SK-N-SH (cell line): ENCODE results near the gene EVA1A. TPM values are rescaled to one million over a fixed set of nuclear protein-coding genes. Genes with fewer than 3 reads are reported as not detected.

Experiments
- CHD2 ChIP-seq: fragments of 150-350 bp; IDR thresholded peaks from 2 replicates; pipeline ENCODE4 v1.6.1; 2018; ENCODE audit warnings: low read length; ENCODE audit not compliant: partially characterized antibody
- EZH2phosphoT487 ChIP-seq: fragments of 200-600 bp; sonication (generic); IDR thresholded peaks from 2 replicates; pipeline ENCODE4 v1.6.1; 2017; ENCODE audit warnings: low read depth, mixed run types, mild to moderate bottlenecking, antibody characterized with exemption, moderate library complexity, borderline replicate concordance
- FOXM1 ChIP-seq: IDR thresholded peaks from 2 replicates; pipeline ENCODE4 v1.4.0; 2012; ENCODE audit warnings: low read depth, mild to moderate bottlenecking
- GABPA ChIP-seq: IDR thresholded peaks from 2 replicates; pipeline ENCODE4 v1.4.0; 2012; ENCODE audit warnings: low read depth, mild to moderate bottlenecking
- GATA2 ChIP-seq: sonication (generic); formaldehyde crosslinking; IDR thresholded peaks from 2 replicates; pipeline ENCODE4 v1.5.0; 2020; ENCODE audit warnings: mild to moderate bottlenecking, missing genetic modification reagents
- JUND ChIP-seq: IDR thresholded peaks from 2 replicates; pipeline ENCODE4 v1.4.0; 2012
- MXI1 ChIP-seq: IDR thresholded peaks from 2 replicates; pipeline ENCODE4 v1.6.1; 2012; ENCODE audit warnings: mild to moderate bottlenecking, low read depth, low read length, improper control_type of control experiment
- NFIC ChIP-seq: IDR thresholded peaks from 2 replicates; pipeline ENCODE4 v1.4.0; 2012; ENCODE audit warnings: borderline replicate concordance
- POLR2AphosphoS5 ChIP-seq: IDR thresholded peaks from 2 replicates; pipeline ENCODE4 v1.6.1; 2012; ENCODE audit warnings: low read depth, low read length
- RAD21 ChIP-seq: IDR thresholded peaks from 2 replicates; pipeline ENCODE4 v1.6.1; 2012; ENCODE audit warnings: mild to moderate bottlenecking, low read length
- RXRA ChIP-seq: IDR thresholded peaks from 2 replicates; pipeline ENCODE4 v1.4.0; 2012; ENCODE audit warnings: low read depth, mild to moderate bottlenecking, borderline replicate concordance
- SIN3A ChIP-seq: IDR thresholded peaks from 2 replicates; pipeline ENCODE4 v1.6.1; 2012; ENCODE audit warnings: low read depth, mild to moderate bottlenecking, low read length, moderate library complexity, borderline replicate concordance
- SMC3 ChIP-seq: IDR thresholded peaks from 2 replicates; pipeline ENCODE4 v1.6.1; 2012; ENCODE audit warnings: low read depth, low read length, improper control_type of control experiment
- TAF1 ChIP-seq: IDR thresholded peaks from 2 replicates; pipeline ENCODE4 v1.6.1; 2012; ENCODE audit warnings: low read depth, mild to moderate bottlenecking, low read length, moderate library complexity, borderline replicate concordance
- polyA plus RNA-seq, 3 experiments: library from polyadenylated mRNA; depleted of rRNA; stranded (reverse); fragments of >200 nt; gene quantifications; 2 replicates each; pipeline ENCODE4 v1.2.3, GENCODE V29; 2012
- TF ChIP-seq, protein P1 (sequence below): IDR thresholded peaks from 2 replicates; pipeline ENCODE4 v1.4.0; 2012; ENCODE audit warnings: low read depth, borderline replicate concordance
- TF ChIP-seq, protein P2 (sequence below): fragments of 200-600 bp; sonication (generic); IDR thresholded peaks from 2 replicates; pipeline ENCODE4 v1.6.1; 2017; ENCODE audit warnings: antibody characterized with exemption, mild to moderate bottlenecking, moderate library complexity
- TF ChIP-seq, protein P3 (sequence below): IDR thresholded peaks from 2 replicates; pipeline ENCODE4 v1.6.1; 2012; ENCODE audit warnings: mild to moderate bottlenecking, low read depth, low read length, moderate library complexity
- TF ChIP-seq, protein P4 (sequence below): IDR thresholded peaks from 2 replicates; pipeline ENCODE4 v1.4.0; 2012; ENCODE audit warnings: low read depth
- TF ChIP-seq, protein P5 (sequence below): IDR thresholded peaks from 2 replicates; pipeline ENCODE4 v1.4.0; 2012; ENCODE audit warnings: low read depth, borderline replicate concordance
- TF ChIP-seq, protein P6 (sequence below): fragments of 150-350 bp; IDR thresholded peaks from 2 replicates; pipeline ENCODE4 v1.6.1; 2016; ENCODE audit warnings: mild to moderate bottlenecking, low read depth, low read length

EVA1A gene
- polyA plus RNA-seq, 1 of the 3 experiments (the other 2 are of a cell fraction) = 93.0 TPM

DNA sequence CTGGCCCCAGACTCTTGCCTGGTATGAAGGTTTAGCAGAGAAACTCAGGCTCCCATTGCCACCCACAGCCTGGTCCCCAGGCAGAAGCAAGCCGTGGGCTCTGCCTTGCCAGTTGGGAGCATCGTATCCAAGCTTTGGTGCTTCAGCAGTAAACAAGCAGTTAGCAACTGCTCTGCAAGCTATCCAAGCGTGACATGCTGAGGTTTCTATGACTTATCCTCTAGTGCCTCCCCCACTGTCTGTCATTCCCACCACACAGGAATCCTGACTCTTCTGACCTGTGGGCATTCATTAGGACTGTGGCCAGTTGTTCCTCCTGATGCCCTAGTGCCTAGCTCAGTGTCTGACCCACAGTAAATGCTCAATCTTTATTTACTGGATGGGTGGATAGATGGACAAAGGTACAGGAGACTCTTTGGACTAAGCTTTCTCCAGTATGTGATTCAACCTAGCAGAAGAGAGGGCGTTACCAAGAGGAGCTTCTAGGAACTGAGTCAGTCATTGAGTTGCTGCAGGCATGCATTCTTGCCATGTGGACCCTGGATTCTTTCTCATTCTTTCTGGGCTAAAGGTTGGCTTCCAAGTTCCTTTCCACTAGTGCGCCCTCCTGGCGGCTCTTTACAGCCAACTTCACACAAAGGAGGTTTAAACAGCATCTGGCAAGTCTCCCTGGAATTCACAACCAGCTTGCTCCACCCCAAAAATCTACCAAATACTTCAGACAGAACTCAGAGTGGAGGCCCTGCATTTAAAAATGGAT is 45.2 kb upstream of the EVA1A start (continued):
- TF ChIP-seq, protein P1, sequence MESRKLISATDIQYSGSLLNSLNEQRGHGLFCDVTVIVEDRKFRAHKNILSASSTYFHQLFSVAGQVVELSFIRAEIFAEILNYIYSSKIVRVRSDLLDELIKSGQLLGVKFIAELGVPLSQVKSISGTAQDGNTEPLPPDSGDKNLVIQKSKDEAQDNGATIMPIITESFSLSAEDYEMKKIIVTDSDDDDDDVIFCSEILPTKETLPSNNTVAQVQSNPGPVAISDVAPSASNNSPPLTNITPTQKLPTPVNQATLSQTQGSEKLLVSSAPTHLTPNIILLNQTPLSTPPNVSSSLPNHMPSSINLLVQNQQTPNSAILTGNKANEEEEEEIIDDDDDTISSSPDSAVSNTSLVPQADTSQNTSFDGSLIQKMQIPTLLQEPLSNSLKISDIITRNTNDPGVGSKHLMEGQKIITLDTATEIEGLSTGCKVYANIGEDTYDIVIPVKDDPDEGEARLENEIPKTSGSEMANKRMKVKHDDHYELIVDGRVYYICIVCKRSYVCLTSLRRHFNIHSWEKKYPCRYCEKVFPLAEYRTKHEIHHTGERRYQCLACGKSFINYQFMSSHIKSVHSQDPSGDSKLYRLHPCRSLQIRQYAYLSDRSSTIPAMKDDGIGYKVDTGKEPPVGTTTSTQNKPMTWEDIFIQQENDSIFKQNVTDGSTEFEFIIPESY = no peak
- TF ChIP-seq RAD21 (peak; percentile 36; the same call in 1 of the 2 replicates), POLR2AphosphoS5 (no peak), EZH2phosphoT487 (no peak), GATA2 (CRISPR knock-in tag) (no peak), MXI1 (no peak), CHD2 (no peak), FOXM1 (no peak), GABPA (no peak), SMC3 (peak; percentile 43; the same call in 1 of the 2 replicates), RXRA (no peak; the same call in 1 of the 2 replicates), JUND (no peak), NFIC (peak; percentile 86), SIN3A (peak; percentile 49; the same call in 1 of the 2 replicates), TAF1 (peak; percentile 52; the same call in 1 of the 2 replicates)
- TF ChIP-seq, protein P2, sequence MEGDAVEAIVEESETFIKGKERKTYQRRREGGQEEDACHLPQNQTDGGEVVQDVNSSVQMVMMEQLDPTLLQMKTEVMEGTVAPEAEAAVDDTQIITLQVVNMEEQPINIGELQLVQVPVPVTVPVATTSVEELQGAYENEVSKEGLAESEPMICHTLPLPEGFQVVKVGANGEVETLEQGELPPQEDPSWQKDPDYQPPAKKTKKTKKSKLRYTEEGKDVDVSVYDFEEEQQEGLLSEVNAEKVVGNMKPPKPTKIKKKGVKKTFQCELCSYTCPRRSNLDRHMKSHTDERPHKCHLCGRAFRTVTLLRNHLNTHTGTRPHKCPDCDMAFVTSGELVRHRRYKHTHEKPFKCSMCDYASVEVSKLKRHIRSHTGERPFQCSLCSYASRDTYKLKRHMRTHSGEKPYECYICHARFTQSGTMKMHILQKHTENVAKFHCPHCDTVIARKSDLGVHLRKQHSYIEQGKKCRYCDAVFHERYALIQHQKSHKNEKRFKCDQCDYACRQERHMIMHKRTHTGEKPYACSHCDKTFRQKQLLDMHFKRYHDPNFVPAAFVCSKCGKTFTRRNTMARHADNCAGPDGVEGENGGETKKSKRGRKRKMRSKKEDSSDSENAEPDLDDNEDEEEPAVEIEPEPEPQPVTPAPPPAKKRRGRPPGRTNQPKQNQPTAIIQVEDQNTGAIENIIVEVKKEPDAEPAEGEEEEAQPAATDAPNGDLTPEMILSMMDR = peak; percentile 63
- TF ChIP-seq, protein P3, sequence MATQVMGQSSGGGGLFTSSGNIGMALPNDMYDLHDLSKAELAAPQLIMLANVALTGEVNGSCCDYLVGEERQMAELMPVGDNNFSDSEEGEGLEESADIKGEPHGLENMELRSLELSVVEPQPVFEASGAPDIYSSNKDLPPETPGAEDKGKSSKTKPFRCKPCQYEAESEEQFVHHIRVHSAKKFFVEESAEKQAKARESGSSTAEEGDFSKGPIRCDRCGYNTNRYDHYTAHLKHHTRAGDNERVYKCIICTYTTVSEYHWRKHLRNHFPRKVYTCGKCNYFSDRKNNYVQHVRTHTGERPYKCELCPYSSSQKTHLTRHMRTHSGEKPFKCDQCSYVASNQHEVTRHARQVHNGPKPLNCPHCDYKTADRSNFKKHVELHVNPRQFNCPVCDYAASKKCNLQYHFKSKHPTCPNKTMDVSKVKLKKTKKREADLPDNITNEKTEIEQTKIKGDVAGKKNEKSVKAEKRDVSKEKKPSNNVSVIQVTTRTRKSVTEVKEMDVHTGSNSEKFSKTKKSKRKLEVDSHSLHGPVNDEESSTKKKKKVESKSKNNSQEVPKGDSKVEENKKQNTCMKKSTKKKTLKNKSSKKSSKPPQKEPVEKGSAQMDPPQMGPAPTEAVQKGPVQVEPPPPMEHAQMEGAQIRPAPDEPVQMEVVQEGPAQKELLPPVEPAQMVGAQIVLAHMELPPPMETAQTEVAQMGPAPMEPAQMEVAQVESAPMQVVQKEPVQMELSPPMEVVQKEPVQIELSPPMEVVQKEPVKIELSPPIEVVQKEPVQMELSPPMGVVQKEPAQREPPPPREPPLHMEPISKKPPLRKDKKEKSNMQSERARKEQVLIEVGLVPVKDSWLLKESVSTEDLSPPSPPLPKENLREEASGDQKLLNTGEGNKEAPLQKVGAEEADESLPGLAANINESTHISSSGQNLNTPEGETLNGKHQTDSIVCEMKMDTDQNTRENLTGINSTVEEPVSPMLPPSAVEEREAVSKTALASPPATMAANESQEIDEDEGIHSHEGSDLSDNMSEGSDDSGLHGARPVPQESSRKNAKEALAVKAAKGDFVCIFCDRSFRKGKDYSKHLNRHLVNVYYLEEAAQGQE = 0 out of 2 replicates have a peak, but pooled peaks have one; percentile 31
- TF ChIP-seq, protein P4, sequence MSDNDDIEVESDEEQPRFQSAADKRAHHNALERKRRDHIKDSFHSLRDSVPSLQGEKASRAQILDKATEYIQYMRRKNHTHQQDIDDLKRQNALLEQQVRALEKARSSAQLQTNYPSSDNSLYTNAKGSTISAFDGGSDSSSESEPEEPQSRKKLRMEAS = peak; percentile 96
- TF ChIP-seq, protein P5, sequence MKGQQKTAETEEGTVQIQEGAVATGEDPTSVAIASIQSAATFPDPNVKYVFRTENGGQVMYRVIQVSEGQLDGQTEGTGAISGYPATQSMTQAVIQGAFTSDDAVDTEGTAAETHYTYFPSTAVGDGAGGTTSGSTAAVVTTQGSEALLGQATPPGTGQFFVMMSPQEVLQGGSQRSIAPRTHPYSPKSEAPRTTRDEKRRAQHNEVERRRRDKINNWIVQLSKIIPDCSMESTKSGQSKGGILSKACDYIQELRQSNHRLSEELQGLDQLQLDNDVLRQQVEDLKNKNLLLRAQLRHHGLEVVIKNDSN = no peak
- TF ChIP-seq, protein P6, sequence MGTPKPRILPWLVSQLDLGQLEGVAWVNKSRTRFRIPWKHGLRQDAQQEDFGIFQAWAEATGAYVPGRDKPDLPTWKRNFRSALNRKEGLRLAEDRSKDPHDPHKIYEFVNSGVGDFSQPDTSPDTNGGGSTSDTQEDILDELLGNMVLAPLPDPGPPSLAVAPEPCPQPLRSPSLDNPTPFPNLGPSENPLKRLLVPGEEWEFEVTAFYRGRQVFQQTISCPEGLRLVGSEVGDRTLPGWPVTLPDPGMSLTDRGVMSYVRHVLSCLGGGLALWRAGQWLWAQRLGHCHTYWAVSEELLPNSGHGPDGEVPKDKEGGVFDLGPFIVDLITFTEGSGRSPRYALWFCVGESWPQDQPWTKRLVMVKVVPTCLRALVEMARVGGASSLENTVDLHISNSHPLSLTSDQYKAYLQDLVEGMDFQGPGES = no peak
